Suprapubic skin (tissue), 4 donors: ENCODE data around the gene MARK3. TPM values are rescaled to one million over a fixed set of nuclear protein-coding genes. Genes with fewer than 3 reads are reported as not detected.

Experiments
- DNase-seq, 2 donors: peaks; one replicate each; pipeline ENCODE4 v3.0.0-alpha.2; 2019; ENCODE audit warnings: low spot score in 2 of 2
- H3K27ac ChIP-seq: fragments of 200-600 bp; sonication (generic); one replicate; pipeline ENCODE4 v1.5.1; 2019
- H3K27me3 ChIP-seq: fragments of 200-600 bp; sonication (generic); one replicate; pipeline ENCODE4 v1.5.1; 2019
- H3K36me3 ChIP-seq: fragments of 200-600 bp; sonication (generic); one replicate; pipeline ENCODE4 v1.5.1; 2019
- H3K4me1 ChIP-seq: fragments of 200-600 bp; sonication (generic); one replicate; pipeline ENCODE4 v1.5.1; 2019
- H3K4me3 ChIP-seq: fragments of 200-600 bp; sonication (generic); one replicate; pipeline ENCODE4 v1.5.1; 2019; ENCODE audit warnings: mild to moderate bottlenecking
- H3K9me3 ChIP-seq: fragments of 200-600 bp; sonication (generic); one replicate; pipeline ENCODE4 v1.5.1; 2019
- EP300 ChIP-seq: sonication (generic); formaldehyde crosslinking; IDR thresholded peaks from one replicate; pipeline ENCODE4 v1.6.1; 2017; ENCODE audit warnings: antibody characterized with exemption
- POLR2A ChIP-seq, 2 donors: fragments of 450-650 bp; IDR thresholded peaks; one replicate each; pipeline ENCODE4 v1.6.1; 2017; ENCODE audit warnings: antibody characterized with exemption in 2 of 2, mild to moderate bottlenecking in 2 of 2, moderate library complexity in 2 of 2
- POLR2AphosphoS5 ChIP-seq, 3 donors: sonication (generic); formaldehyde crosslinking; IDR thresholded peaks; one replicate each; pipeline ENCODE4 v1.6.1; 2017; ENCODE audit warnings: antibody characterized with exemption in 3 of 3
- WGBS: methylation state at CpG from one replicate; pipeline ENCODE4 v1.1.5; 2018; 5-methylcytosine and 5-hydroxymethylcytosine counted together
- total RNA-seq, 4 donors: library from RNA; depleted of rRNA; stranded (reverse); fragments of >200 nt; gene quantifications; one replicate each; pipeline ENCODE4 v1.1.0, GENCODE V29; 2016
- TF ChIP-seq, protein P1 (sequence below), 2 donors: fragments of 200-600 bp in 1 of 2; fragments of 450-650 bp in 1 of 2; sonication (generic) in 1 of 2; IDR thresholded peaks; one replicate each; pipeline ENCODE4 v1.5.1; 2016 to 2019; ENCODE audit warnings: antibody characterized with exemption in 2 of 2, mild to moderate bottlenecking in 1 of 2, moderate library complexity in 1 of 2

Gene MARK3
- total RNA-seq, 4 donors from 2014 or later = 44.6 to 95.2 (median 57.2) TPM

- 72% methylated on average over 16 of the region's 27 CpGs for WGBS
- DNase-seq = peak; percentile 69 to 76
- Histone ChIP-seq H3K4me1 (peaks cover 85% of the 10 kb centered on the region), H3K27ac (no peak overlapping the region), H3K9me3 (no peaks in the 10 kb centered on the region), H3K4me3 (no peak overlapping the region), H3K36me3 (no peaks in the 10 kb centered on the region), H3K27me3 (no peaks in the 10 kb centered on the region)
- TF ChIP-seq POLR2A (IDR thresholded peaks at IDR 0.05) = no peak
- no peak for TF ChIP-seq POLR2AphosphoS5 (IDR thresholded peaks at IDR 0.05)
- TF ChIP-seq EP300 = no peak
- TF ChIP-seq, protein P1, sequence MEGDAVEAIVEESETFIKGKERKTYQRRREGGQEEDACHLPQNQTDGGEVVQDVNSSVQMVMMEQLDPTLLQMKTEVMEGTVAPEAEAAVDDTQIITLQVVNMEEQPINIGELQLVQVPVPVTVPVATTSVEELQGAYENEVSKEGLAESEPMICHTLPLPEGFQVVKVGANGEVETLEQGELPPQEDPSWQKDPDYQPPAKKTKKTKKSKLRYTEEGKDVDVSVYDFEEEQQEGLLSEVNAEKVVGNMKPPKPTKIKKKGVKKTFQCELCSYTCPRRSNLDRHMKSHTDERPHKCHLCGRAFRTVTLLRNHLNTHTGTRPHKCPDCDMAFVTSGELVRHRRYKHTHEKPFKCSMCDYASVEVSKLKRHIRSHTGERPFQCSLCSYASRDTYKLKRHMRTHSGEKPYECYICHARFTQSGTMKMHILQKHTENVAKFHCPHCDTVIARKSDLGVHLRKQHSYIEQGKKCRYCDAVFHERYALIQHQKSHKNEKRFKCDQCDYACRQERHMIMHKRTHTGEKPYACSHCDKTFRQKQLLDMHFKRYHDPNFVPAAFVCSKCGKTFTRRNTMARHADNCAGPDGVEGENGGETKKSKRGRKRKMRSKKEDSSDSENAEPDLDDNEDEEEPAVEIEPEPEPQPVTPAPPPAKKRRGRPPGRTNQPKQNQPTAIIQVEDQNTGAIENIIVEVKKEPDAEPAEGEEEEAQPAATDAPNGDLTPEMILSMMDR (IDR thresholded peaks at IDR 0.05) = no peak
Observed at GRCh38 chr14:103545915-103546651, 160.9 kb downstream of the MARK3 start.

DNA sequence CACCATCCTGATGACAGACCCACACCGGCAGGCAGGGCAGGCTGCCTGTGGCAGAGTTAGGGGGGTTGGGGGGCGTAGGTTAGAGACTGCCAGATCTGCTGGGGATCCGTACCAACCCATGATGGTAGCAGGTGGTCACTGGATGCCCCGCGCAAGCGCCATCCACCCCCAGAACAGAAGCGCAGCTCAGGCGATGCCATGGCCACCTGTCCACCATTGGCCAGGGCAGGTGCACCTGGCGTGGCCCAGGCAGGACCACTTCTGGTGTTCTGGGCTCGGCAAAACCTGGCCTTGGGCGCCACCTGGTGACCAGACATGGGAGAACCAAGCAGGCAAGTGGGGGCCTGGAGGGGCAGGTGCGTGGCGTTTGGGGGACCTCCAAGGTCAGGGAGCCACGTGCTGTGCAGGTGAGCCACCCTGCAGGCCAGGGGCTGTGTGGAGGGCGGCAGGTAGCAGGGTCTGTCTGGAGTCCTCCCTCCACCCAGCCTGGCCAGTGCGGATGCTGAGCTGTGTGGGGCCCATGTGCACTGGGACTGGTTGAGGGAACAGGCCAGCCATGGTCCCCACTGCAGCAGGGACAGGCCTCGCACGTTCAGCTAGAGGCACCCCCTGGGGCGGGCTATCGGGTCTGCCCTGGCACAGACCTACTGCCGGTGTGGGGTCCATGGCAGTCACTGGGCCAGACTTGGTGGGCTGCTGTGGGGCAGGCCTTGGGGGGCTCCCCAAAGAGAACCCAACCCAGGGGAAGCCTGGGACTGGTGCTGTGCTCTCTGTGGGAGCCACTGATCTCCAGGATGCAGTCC, 161.6 kb downstream of the MARK3 start:
- peaks cover 85% of the 10 kb centered on the region for H3K4me1 ChIP-seq
- no peaks in the 10 kb centered on the region for H3K27me3 ChIP-seq
- 50% methylated on average over 3 of the region's 21 CpGs for WGBS
- H3K9me3 ChIP-seq = no peaks in the 10 kb centered on the region
- H3K4me3 ChIP-seq = no peak overlapping the region
- H3K27ac ChIP-seq = no peak overlapping the region
- TF ChIP-seq EP300 = no peak
- TF ChIP-seq, protein P1 (IDR thresholded peaks at IDR 0.05) = peak; percentile 79 to 83
- no peak for TF ChIP-seq POLR2A (IDR thresholded peaks at IDR 0.05)
- no peak for TF ChIP-seq POLR2AphosphoS5 (IDR thresholded peaks at IDR 0.05)
- H3K36me3 ChIP-seq = no peaks in the 10 kb centered on the region
- peak; percentile 82 to 90 for DNase-seq

- Histone ChIP-seq H3K4me1 (peaks cover 85% of the 10 kb centered on the region), H3K36me3 (no peaks in the 10 kb centered on the region), H3K27ac (no peak overlapping the region), H3K4me3 (no peak overlapping the region), H3K27me3 (no peaks in the 10 kb centered on the region), H3K9me3 (no peaks in the 10 kb centered on the region)
- 79% methylated on average over 9 of the region's 11 CpGs for WGBS
- DNase-seq = peak in 1 of 2 donors; percentile 64
- TF ChIP-seq POLR2AphosphoS5 (IDR thresholded peaks at IDR 0.05) (no peak), POLR2A (IDR thresholded peaks at IDR 0.05) (no peak), EP300 (no peak)
- TF ChIP-seq, protein P1 (IDR thresholded peaks at IDR 0.05) = no peak
Observed at GRCh38 chr14:103547455-103547940, 162.3 kb downstream of the MARK3 start.

DNA sequence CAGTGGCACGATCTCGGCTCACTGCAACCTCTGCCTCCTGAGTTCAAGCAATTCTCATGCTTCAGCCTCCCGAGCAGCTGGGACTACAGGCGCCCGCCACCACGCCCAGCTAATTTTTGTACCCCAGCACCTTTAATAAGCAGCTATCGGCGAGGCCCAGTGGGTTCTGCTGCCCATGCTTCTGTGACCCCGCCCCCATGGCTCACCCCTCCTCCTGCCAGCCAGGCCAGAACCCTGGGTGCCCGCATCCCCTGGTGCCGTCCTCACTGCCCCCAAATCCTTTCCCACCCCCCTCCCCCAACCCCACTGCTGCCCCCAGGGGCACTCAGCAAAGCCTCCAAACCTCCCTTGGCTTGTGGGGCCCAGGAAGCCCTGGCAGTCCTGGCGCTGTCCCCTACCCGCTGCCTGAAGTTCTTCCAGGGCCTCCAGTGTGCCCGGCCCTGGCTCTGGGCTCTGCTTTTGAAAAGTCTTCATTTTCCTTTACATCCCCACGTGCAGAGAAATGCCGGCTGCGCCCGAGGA, 162.8 kb downstream of the MARK3 start:
- Histone ChIP-seq H3K4me3 (no peak overlapping the region), H3K27me3 (no peaks in the 10 kb centered on the region), H3K4me1 (peaks cover 85% of the 10 kb centered on the region), H3K36me3 (no peaks in the 10 kb centered on the region), H3K27ac (no peak overlapping the region), H3K9me3 (no peaks in the 10 kb centered on the region)
- TF ChIP-seq, protein P1 (IDR thresholded peaks at IDR 0.05) = no peak
- TF ChIP-seq EP300 (no peak), POLR2A (IDR thresholded peaks at IDR 0.05) (no peak), POLR2AphosphoS5 (IDR thresholded peaks at IDR 0.05) (no peak)
- 82% methylated on average over 18 of the region's 18 CpGs for WGBS
- peak in 1 of 2 donors; percentile 74 for DNase-seq
